ENCODE measurements around the gene CDC42SE1. TPM values are rescaled to one million over a fixed set of nuclear protein-coding genes. Genes with fewer than 3 reads are reported as not detected.
A peak's percentile ranks its signal among the peaks of the same experiment; 100 is the strongest.

CDC42SE1 gene
- total RNA-seq, 1 donor from 2014 or later = 59.2 TPM

GRCh38 chr1:151051356-151052009, 7.9 kb downstream of the CDC42SE1 start:
- no peak for DNase-seq

GRCh38 chr1:151050051-151050688, 9.3 kb downstream of the CDC42SE1 start:
- no peak for DNase-seq

GRCh38 chr1:151049458-151049857, 10.0 kb downstream of the CDC42SE1 start:
- DNase-seq = no peak

GRCh38 chr1:151048645-151049032, 10.8 kb downstream of the CDC42SE1 start:
- DNase-seq = no peak

GRCh38 chr1:151047925-151048644, 11.3 kb downstream of the CDC42SE1 start:
- peak; percentile 27 for DNase-seq

GRCh38 chr1:151047591-151047924, 11.9 kb downstream of the CDC42SE1 start, which contains the start of gene C1orf56:
Gene C1orf56 (plus strand): TSS chr1:151047751. CDS start chr1:151047848, 97 bp downstream.
- peak; percentile 35 for DNase-seq

GRCh38 chr1:151043163-151043562, 16.3 kb downstream of the CDC42SE1 start:
- no peak for DNase-seq

GRCh38 chr1:151039521-151039920, 19.9 kb downstream of the CDC42SE1 start:
- DNase-seq = no peak

GRCh38 chr1:151037032-151037431, 22.4 kb downstream of the CDC42SE1 start:
- no peak for DNase-seq

GRCh38 chr1:151036356-151036755, 23.1 kb downstream of the CDC42SE1 start, which contains the start of gene BNIPL:
Gene BNIPL (plus strand): TSS chr1:151036586. CDS start chr1:151036726, 140 bp downstream.
- no peak for DNase-seq

GRCh38 chr1:151035167-151035566, 24.3 kb downstream of the CDC42SE1 start:
- no peak for DNase-seq

GRCh38 chr1:151032164-151032563, 27.3 kb downstream of the CDC42SE1 start:
- no peak for DNase-seq

GRCh38 chr1:151026460-151026859, 33.0 kb downstream of the CDC42SE1 start:
- no peak for DNase-seq

- DNase-seq = no peak
Observed at GRCh38 chr1:151024540-151025146, 34.8 kb downstream of the CDC42SE1 start.

GRCh38 chr1:151013518-151013917, 45.9 kb downstream of the CDC42SE1 start:
- no peak for DNase-seq

- no peak for DNase-seq
Observed at GRCh38 chr1:151012684-151013471, 46.5 kb downstream of the CDC42SE1 start.

- DNase-seq = no peak
Observed at GRCh38 chr1:151011154-151011850, 48.1 kb downstream of the CDC42SE1 start.

GRCh38 chr1:151010346-151010726, 49.1 kb downstream of the CDC42SE1 start:
- DNase-seq = no peak

- no peak for DNase-seq
Observed at GRCh38 chr1:151009674-151010345, 49.6 kb downstream of the CDC42SE1 start.

GRCh38 chr1:151009206-151009587, 50.2 kb downstream of the CDC42SE1 start:
- no peak for DNase-seq
